ENCODE measurements around the gene SLC7A1.
"Not testable (repeated sequence)": the region's sequence is repeated elsewhere in the genome, so short reads cannot be mapped to it uniquely, and the experiment has no call there.

Gene SLC7A1

DNA sequence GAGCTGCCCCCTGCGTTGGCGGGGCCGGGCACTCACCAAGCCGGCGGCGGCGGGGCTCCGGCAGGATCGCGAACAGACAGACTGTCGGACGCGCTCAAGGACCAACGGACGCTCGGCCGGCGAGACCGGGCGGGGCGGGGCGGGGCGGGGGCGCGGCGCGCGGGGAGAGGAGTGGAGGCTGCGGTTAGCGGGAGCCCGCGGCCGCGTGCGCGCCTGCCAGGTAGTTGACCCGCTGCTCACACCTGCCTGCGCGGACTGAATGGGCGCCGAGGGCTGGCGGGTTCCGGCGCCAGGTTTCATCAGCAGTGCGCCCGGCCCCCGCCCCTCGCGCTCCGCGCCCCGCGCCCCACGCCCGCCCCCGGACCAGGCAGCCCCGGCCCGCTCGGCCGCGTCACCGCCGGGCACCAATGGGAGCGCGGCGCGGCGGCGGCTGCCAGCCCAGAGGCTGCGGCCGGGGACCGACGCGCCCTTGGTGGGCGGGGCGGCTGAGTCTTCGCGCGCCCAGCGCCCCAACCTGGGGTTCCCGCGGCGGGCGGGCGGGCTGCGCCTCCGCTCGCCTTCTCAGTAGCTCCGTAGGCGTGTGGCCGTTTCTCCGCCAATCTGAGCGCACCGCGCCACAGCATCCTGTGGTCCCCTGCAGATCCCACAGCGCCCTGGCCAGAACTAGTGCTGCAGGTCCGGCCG lies at the start of gene SLC7A1:
Gene SLC7A1 (minus strand): TSS at position 309 of the 684 bp plus-strand sequence. CDS start 59,500 bp downstream, outside the sequence.
- peak; percentile 86 to 92 for DNase-seq

DNA sequence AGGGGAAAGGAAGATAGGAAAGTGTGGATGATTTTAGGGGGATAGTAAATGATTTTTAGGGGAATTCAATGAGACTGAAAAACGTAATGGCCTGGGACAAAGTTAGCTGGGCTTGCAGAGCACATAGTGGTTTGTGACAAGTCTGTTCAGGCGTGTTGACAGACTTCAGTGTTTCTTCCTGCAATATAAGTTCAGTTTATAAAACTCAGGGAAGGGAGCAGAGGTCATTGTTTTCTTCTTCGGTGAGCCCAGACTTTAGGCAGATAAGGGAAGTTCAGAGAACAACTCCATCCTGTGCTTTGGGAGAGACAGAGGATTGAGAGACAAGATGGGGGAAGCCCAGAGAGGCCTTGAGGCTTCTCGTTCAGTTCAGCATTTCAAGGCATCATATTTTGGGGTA lies 45.2 kb upstream of the SLC7A1 start:
- no peak for DNase-seq

DNA sequence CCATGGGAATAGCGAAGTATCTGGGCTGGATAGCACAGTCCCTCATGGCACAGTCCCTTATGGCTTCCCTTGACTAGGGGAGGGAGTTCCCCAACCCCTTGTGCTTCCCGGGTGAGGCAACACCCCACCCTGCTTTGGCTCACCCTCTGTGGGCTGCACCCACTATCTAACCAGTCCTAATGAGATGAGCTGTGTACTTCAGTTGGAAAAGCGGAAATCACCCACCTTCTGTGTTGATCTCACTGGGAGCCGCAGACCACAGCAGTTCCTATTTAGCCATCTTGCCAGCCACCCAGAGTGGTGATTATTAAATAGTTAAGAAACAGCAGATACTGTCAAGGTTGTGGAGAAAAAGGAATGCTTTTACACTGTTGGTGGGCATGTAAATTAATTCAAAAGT lies 41.3 kb upstream of the SLC7A1 start:
- DNase-seq, result not testable (repeated sequence)

DNA sequence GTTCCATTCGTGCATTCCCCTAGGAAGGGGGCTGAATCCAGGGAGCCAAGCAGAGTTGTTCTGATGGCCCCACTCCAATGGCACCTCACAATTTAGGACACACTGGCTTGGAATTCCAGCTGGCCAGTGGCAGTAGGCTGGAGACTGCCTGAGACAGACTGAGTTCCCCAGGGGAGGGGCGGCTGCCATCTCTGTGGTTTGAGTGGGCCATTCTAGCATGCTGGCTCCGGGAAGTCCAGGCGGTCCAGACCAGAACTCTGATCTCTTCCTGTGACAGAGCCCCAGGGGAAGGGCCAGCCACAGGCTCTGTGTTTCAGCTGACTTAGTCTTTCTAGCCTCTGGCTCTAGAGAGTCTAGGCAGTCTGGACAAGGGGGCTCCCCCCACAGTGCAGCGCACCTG lies 29.5 kb upstream of the SLC7A1 start:
- no peak for DNase-seq

DNA sequence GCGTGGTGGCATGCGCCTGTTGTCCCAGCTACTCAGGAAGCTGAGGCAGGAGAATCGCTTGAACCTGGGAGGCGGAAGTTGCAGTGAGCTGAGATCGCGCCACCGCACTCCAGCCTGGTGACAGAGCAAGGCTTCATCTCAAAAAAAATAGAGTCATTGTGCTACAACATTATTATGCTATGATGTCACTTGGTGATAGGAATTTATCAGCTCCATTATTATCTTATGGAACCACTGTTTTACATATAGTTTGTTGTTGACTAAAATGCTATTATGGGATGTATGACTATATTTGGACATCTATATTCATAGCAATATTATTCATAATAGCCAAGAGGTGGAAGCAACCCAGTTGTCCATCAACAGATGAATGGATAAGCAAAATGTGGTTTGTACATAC lies 26.4 kb upstream of the SLC7A1 start:
- DNase-seq, result no peak

DNA sequence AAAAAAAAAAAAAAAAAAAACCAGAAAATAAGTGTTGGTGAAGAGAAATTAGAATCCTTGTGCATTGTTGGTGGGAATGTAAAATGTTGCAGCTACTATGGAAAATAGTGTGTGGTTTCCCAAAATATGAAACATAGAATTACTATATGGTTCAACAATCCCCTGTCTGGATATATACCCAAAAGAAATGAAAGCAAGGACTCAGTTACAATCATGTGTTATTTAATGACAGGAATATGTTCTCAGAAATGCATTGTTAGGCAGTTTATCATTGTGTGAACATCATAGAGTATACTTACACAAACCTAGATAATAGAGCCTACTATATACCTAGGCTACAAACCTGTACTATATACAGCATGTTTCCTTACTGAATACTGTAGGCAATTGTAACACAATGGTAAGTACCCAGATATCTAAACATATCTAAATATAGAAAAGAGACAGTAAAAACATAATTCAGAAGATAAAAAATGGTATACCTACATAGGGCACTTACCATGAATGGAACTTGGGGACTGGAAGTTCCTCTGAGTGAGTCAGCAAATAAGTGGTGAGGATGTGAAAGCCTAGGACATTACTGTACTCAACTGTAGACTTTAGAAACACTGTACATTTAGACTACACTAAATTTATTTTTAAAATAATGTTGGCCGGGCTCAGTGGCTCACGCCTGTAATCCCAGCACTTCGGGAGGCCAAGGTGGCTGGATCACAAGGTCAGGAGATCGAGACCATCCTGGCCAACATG lies 25.7 kb upstream of the SLC7A1 start:
- DNase-seq, result no peak

DNA sequence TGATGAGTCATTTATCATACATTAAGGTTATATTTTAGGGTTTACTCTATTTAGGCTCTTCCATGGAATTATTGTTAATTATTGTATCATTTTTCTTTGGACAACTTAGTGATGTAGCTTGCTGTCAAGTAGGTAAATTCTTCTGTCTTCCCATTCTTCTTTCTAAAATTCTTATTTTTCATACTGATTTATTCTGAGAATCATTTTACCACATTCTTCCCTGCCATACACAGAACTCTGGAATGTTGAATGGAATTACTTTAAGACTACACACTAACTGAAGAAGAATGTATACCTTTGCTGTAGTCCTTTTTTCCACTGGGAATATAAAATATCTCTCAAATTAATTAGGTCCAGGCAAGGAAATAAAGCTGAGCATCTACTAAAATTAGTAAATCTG lies 24.5 kb upstream of the SLC7A1 start:
- DNase-seq, result no peak

DNA sequence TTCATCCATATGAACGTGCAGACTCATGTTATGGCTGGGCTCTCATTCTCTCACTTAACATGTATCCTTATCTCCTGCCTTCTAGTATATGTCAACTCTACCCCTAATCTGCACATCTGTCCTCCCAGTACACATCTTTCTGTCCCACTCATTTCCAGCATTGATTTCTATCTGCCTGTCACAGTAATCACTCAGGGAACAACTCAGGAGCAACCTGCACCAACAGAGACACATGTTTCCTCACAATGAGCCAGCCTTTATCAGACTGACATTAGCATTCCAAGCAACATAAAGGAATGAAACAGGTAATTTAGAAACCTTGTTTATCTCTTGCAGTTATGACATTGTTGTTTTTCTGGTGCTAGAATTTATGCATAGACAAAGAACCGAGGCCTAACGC lies 17.6 kb upstream of the SLC7A1 start:
- no peak for DNase-seq

DNA sequence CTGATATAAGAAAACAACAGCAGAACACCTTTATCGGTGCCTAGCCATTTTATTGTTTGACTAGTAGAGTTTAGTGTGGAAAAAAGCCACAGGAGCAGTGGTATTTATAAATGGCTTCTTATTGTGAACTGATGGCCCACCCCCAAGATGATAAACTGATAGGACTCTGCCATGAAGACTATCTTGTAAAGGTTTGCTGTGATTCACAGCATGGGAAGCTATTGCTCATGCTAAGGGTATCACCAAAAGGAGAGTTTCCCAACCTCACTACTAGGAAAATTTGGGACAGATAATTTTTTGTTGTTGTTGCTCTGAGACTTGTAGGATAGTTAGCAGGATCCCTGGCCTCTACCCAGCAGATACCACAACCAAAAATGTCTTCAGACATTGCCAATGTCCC lies 12.0 kb upstream of the SLC7A1 start:
- DNase-seq, result no peak

DNA sequence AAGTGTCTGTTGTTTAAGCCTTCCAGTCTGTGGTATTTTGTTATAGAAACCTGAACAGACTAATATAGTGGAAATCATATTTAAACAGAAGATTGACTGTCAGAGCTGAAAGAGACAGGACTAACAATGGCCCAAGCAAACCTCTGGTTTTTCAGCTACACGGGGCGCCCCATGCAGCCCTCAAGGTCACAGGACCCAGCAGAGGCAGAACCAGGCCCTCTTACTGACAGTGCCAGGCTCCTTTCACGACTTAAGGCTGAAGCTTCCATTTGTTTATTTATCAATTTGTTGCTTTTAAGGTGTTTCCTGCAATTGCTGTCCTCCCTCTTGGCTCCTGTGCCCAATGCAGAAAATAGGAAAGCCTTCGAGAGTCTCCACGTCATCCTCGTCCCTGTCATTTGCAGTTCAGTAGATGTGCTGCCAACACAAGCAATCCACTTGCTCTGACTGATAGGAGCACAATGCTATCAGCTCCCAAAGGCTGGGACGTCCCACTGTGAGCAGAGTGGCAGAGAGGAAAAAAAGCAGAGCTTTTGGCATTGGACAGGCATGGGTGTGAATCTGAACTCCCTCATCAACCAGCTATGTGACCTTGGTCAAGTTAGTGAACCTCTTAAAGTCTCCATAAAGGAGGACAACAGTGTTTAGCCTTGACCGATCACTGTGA lies 10.5 kb upstream of the SLC7A1 start:
- no peak for DNase-seq

DNA sequence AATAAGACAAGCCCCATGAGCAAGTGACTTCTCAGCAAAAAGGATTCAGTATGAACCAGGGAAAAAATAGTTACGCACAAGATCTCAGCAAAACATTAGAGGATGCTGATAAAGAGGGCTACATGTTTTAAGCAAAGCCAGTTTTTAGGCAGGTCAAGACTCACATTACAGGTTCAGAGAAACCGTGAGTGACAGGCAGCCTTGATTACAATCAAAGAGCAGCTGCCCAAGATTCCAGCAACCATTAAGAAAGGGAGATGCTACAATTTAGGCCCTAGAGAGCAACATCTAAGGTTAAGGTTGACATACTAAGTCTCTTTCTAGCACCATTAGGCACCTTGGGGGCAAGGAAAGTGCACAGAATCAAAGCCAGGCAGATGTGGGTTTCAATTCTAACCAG lies 2.8 kb upstream of the SLC7A1 start:
- no peak for DNase-seq

DNA sequence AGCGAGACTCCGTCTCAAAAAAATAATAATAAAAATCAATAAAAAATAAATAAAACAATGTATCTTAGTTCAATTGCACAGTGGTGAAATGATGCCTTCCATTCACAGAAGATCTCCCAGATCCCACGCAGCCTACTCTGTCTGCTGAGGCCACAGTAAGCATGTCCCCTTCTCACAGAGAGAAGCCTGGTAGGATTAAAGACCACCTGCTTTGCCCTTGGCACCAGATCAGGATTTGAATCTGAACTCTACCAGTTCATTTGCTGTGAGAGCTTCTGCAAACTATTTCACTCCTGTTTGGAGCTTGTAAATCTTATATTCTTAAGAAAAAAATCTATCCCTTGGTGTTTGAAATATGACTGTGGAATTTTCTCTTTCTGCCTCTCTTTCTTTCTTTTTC lies 2.2 kb upstream of the SLC7A1 start:
- DNase-seq, result no peak

DNA sequence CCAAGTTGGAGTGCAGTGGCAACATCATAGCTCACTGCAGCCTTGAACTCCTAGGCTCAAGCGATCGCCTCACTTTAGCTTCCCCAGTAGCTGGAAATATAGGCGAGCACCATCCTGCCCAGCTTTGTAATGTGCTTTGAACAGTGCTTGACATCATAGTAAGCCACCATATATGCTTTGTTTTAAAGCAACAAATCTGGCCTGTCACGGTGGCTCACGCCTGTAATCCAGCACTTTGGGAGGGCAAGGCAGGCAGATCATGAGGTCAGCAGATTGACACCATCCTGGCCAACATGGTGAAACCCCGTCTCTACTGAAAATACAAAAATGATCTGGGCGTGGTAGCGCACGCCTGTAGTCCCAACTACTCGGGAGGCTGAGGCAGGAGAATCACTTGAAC lies 1.8 kb upstream of the SLC7A1 start:
- no peak for DNase-seq

DNA sequence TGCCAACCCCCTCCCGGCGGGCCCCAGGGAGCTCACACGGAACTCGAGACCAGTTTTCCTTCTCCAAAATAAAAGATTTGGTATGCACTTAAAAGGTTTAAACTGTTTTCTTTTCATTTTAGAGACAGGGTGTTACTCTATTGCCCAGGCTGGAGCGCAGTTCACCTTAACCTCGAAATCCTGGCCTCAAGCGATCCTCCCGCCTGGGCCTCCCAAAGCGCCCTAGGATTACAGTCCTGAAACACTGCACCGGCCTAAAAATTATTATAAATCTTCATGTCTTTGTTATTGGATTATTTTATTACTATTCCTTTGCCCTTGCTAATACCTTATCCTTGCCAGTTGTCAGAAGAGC lies 553 bp upstream of the SLC7A1 start:
- DNase-seq, result no peak

DNA sequence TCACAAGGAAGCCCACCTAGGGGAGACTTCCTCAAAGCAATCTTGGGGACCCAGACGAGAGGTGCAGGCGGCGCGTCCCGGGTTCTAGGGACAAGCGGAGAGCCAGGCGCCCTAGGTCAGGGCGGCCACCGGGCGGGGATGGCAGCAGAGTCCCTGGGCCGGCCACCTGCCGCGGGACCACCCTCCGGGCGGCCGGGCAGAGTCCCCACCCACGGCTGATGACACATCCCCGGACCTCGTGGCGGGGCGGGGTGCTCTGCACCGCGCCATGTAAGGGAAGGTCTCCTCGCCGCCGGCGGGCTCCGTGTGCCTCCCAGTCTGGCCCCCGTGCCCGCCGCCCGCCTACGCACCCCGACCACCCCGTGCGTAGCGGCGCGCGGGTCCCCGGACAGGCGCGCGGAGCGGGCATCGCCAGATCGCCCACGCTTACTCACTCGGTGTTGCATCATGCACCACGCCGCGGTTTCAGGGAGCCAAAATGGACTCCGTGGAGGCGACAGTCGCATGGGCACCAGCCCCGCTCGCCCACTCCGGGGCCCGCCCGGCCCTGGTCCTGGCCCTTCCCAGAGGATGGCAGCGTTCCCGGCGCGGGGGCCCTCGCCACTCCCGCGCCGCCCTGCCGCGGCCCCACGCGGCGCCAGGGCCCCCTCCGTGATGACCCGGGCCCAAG lies 643 bp downstream of the SLC7A1 start:
- DNase-seq, result peak; percentile 83 to 85

DNA sequence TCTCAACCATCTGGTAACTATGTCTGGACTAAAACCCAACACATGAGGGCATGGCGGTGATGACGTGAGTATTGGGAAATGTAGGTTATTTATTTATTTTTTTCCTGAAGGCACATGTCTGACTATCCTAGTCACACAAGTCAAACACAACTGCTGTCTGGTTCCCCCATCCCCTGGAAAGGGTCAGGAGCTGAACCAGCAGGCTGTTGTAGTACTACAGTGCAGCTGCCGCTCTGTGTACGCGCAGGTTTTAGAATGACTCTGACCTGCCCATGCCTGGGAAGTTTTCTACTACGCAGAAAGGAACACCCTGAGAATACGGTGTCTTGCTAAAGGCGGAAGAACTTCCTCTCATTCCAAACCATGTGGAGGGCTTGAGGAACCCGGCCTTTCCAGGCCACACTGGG lies 1.2 kb downstream of the SLC7A1 start:
- peak; percentile 64 to 73 for DNase-seq

DNA sequence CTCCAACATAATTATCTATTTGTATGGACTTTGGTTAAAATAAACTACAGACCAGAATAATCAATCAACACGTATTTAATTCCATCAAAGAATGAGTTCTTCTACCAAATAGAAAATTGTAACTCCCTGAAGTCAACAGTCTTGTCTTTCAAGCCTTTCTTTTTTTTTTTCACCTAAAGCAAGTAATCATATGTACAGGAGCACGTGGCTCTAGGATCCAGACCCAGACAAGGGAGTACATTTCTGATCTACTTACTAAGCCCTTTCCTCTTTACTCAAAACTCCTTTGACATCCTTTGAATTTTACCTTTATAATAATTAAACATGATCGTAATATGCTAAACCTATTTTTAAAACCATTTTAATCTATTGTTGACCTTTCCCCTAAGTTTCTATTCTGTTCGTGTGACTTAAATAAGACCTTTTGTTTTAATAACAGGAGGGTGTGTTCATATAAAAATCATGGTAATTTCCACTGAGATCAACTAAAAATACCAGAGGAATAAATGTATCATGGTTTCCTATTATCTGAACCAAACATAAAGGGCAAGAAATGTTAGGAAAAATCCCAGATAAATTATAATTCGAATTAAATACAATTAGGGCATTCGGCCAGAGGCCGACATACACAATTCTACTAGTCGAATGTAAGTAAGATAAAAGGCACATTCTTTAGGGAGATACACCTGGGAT lies 1.7 kb downstream of the SLC7A1 start:
- DNase-seq, result no peak

DNA sequence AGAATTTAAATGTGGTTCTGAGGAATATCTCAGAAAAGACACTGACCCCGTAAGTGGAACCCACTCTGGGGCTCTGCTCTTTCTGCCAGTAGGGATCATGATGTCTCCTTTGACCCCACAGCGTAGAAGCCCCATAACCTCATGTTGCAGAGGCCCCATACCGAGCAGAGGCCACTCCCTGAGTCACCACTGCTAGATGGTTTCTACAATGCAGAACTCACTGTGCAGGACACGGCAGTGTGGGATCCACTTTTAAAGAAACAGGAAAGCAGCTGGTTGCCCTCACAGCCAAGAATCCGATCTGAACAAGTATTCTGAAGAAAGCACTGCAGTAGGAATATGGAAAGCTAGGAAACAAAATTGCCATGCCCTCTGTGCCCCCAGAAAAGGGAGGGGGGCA lies 4.2 kb downstream of the SLC7A1 start:
- no peak for DNase-seq

DNA sequence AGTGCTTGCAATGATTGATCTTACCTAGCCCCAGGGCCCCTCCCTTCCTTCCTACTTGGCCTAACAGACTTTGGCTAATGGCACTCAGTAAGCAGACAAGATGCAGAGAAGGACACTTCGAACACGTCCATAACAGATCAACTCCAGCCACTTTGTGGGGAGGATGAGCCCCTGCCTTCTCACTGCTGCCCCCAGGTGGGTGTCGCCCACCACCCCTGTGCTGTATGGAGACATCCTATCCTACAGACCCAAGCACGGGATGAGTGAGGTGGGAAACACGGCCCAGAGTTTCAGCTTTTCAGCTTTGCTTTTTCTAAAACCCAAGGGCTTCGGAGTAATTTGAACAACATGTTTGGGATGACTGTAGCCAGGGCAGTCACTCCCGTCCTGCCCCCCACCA lies 5.5 kb downstream of the SLC7A1 start:
- DNase-seq, result no peak

DNA sequence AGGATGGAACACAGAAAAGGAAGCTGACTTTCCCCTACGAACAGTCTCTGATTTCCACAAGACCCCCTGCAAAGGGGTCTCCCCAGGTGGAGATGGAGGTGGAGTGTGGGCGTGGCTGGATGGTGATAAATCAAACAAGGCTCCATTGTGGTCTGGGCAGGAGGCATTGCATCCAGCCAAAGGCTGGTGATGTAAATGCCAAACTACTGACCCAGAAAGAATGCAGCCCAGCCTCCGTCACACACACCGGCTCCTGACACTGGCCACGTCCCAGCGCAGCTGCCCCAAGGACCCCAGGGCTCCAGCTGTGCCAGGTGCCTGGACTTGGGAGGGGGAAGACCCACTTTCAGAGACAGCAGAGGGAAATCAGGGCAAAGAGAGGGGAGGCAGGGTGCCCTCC lies 6.3 kb downstream of the SLC7A1 start:
- DNase-seq, result no peak

DNA sequence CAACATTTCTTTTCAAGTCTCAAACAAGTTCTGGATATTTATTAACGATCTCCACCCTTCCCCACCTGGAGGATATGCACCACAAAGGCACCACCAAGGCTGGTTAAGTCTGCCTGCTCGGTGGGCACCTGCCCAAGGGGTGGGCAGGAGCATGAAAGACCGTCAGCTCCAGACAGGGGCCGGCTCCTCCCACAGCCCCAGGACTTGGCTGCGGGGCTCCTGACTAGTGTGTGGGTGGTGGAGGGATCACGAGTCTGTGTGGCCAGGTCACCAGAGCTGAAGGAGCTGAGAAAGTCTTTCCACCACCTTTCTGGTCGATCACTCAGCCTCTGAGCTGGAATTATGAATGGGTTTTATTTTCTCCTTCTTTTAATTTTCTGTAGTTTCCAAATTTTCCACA lies 7.8 kb downstream of the SLC7A1 start:
- DNase-seq, result no peak

DNA sequence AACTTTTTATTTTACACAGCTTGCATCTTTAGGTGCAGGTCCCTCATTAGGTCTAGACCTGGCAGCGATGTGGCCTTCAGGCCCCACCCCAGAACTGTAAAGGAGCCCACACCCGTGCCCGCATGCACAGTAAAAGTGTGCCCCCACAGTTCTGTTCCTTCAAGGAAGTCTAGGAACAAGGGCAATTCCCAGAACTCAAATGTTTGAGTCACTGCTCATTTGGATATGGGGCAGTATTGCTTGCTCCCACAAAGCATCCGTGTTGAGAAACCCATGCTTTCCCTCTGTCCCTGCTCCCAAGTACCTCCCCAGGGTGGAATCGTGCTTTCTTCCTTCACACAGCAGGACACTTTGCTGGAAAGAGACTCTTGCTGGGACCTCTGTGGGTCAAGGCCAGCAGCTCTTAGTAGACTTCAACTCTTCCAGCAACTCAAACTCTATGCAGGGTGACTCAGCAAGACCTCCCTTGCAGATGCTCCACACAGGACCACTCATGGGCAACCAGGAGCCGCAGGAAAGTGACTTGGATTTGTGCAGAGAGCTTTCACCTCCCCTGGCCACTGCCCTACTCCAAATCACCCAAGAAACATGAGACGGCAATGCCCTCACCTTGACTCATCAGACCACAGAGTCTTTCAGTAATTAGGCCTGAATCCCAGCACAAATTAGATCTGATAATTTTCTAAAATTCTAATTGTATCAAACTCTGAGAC lies 12.3 kb downstream of the SLC7A1 start:
- DNase-seq, result no peak

Measured in activated T-cell treated with anti-CD3 and anti-CD28 coated beads, Interleukin-2, amount 50 U/mL, for 48 hours (primary cell).